GM10248 (cell line): ENCODE data around the gene PPEF1.
"Not testable (repeated sequence)": the region's sequence is repeated elsewhere in the genome, so short reads cannot be mapped to it uniquely, and the experiment has no call there.

ENCODE experiments used
- CTCF ChIA-PET: fragments of 300-600 bp; sonication (Branson Sonifier 250); formaldehyde crosslinking; extraction: SDS; loops from one replicate; lab custom pipeline; 2021; ENCODE audit warnings: antibody characterized with exemption; lab: Yijun Ruan, JAX
- POLR2A ChIA-PET: fragments of 350-650 bp; sonication (Branson Sonifier 250); formaldehyde crosslinking; extraction: SDS; loops from one replicate; lab custom pipeline; 2020; ENCODE audit warnings: antibody characterized with exemption; lab: Yijun Ruan, JAX
- DNase-seq: peaks from one replicate; pipeline ENCODE4 v3.0.0; 2012; ENCODE audit errors: extremely low spot score
- TF ChIP-seq, protein P1 (sequence below): IDR thresholded peaks from 2 replicates; pipeline ENCODE4 v1.5.1; 2012; ENCODE audit warnings: mild to moderate bottlenecking, low read depth; ENCODE audit errors: extremely low read depth, missing control alignments, control extremely low read depth

PPEF1 gene

DNA sequence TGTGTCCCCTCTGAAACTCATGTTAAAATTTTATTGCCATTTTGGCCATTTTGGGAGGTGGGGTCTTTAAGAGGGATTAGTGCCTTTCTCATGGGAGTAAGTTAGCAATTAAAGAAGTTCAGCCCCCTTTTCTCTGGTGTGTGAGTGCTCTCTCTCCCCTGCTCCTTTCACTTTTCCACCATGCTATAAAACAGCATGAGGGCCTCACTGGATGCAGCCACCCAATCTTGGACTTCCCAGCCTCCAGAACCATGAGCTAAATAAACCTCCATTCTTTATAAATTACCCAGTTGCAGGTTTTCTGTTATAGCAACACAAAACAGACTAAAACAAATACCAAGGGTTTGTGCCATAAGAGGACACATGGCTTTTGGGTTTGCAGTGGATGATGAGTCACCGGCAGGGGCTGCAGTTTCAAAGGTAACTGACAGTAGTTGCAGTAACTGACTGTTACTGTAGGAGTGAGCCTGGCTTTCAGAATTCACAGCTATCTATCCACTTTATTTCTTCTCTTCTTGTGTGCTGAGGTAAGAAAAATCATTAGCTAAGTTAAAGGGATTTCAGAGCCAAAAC, 121.5 kb downstream of the PPEF1 start:
- CTCF ChIA-PET = interaction anchor here (0.6 kb wide), 1 partner anchor 9 kb away, joined by 3 read pairs; no protein-coding TSS in a partner anchor
- TF ChIP-seq, protein P1, sequence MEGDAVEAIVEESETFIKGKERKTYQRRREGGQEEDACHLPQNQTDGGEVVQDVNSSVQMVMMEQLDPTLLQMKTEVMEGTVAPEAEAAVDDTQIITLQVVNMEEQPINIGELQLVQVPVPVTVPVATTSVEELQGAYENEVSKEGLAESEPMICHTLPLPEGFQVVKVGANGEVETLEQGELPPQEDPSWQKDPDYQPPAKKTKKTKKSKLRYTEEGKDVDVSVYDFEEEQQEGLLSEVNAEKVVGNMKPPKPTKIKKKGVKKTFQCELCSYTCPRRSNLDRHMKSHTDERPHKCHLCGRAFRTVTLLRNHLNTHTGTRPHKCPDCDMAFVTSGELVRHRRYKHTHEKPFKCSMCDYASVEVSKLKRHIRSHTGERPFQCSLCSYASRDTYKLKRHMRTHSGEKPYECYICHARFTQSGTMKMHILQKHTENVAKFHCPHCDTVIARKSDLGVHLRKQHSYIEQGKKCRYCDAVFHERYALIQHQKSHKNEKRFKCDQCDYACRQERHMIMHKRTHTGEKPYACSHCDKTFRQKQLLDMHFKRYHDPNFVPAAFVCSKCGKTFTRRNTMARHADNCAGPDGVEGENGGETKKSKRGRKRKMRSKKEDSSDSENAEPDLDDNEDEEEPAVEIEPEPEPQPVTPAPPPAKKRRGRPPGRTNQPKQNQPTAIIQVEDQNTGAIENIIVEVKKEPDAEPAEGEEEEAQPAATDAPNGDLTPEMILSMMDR = no peak
- no peak for DNase-seq
- POLR2A ChIA-PET = no interaction called here

DNA sequence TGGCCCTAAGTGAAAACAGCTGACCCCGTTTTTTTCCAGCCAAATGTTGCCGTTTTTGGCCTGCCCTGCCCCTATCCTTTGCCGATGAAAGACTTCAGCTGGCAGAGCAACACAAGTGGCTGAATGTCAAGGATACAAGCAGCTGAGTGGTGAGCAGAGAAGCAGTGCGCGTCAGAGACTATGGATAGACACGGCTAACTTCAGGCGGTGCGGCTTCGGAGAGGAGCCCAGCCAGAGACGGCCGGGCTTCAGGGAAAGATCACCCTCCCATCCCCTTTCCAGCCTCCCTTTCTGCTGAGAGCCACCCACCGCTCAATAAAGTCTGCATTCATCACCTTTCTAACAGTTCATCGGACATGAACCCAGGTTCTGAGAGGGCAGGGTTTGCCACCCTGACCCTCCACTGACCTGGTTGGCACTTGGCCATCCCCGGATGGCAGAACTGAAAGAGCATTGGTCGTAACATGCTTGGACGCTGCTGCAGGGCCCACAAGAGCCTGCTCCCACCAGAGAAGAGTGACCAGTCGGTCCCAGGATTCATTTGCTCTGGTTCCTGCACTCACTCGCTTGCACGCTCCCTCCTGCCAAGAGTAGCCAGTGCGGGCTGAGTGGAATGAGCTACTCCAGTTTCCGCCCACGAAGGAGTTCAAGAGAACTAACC, 125.8 kb downstream of the PPEF1 start:
- DNase-seq = no peak
- ChIA-PET CTCF (interaction anchor here (0.9 to 1.1 kb wide), 2 partner anchors 9 to 15 kb away, joined by 3 to 4 read pairs; no protein-coding TSS in a partner anchor), POLR2A (no interaction called here)
- TF ChIP-seq, protein P1 = no peak

DNA sequence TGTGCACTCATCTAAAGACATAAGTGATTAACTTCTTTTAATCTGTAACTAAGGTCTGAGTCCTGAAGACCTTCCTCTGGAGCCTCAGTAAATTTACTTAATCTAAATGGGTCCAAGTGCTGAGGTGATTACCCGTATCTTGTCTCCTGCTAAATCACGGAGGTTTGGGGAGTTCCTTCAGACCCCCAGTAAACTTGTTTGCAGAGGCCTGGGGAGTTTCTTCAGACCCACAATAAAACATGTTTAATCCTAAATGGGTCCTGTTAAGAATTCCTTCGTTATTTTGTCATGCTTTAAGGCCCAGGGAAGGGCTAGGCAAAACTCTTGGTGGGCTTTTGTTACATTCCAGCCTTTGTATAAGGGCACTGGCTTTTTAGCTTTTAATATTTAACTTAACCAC, 140.5 kb downstream of the PPEF1 start:
- POLR2A ChIA-PET = not testable (repeated sequence)

DNA sequence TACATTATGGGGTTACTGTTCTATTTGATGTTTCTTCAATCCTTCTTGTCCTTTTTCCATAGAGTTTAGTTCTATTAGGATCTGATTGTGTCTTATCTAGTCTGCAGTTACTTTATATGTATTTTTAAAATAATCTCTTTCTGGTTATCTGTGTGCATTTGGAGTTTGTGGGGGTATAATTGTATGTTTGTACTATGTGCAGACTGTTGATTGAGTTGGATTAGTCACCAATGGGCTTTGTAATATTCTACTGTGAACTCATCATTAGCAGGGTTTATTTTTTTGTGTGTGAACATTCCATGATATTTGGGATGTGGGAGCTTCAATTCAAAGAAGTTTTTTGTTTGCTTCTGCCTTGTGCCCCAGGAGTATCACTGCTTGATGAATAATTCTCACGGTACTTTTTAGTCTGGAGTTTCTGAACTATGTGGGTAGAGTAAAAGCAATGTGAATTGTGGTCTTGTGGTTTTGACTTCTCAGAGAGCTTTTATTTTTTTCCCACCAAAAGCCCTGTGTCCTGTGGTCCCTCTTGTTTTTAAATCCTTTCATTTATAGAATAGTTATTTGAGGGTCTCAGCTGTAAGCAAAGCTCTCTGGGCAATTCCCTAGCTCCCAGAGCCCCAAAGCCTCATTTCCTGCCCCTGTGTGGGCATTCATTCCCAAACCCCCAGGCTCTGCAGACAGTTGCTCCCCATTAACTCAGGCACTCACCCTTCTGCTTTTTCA, 148.6 kb downstream of the PPEF1 start:
- TF ChIP-seq, protein P1 = no peak
- POLR2A ChIA-PET = interaction anchor here (0.7 kb wide), 1 partner anchor 904 kb away, joined by 3 read pairs; no protein-coding TSS in a partner anchor
- CTCF ChIA-PET = interaction anchor here (2.0 kb wide), 1 partner anchor 30 kb away, joined by 9 read pairs; no protein-coding TSS in a partner anchor
- DNase-seq = peak; percentile 66

More for the DNA sequence above, 140.5 kb downstream of the PPEF1 start:
- not testable (repeated sequence) for DNase-seq
- CTCF ChIA-PET = interaction anchor here (1.0 to 1.1 kb wide), 2 partner anchors 15 to 151 kb away, joined by 3 read pairs; no protein-coding TSS in a partner anchor

DNA sequence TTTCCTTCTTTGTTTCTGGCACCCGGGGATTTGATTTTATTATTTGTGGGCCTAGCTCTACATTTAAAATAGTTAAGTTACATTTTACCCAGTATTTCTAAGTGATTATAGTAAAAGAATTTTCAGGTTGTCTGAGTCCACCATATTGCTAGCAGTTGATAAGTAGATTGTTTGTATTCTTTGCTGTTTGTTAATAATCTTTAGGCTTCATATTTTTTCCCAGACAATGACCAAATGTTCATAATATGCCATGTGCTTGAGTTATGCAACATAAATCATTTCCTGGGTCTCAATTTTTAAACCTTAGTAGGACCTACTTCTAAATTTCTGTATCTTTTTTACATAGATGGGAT, 149.2 kb downstream of the PPEF1 start:
- DNase-seq = no peak
- TF ChIP-seq, protein P1 = no peak
- ChIA-PET CTCF (interaction anchor here (2.0 kb wide), 1 partner anchor 30 kb away, joined by 9 read pairs; no protein-coding TSS in a partner anchor), POLR2A (interaction anchor here (0.7 kb wide), 1 partner anchor 903 kb away, joined by 3 read pairs; no protein-coding TSS in a partner anchor)

DNA sequence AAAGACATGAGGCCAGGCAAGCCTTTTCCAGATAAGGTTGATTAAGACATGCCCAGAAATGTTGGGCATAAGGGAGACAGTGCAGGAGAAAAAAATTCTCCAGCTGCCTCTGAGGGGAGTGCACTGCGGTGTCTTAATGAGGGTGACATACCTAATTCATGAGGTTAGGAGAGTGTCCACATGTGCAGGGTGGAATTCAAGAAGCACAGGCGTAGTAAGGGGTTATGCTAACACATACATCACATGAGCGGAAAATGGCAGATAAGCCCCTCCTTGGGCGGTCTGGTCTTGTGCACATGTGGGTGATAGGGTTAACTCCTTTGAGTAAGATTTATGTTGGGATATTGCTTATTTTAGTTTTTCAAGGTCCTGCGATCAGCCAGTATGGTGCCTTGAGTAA, 154.1 kb downstream of the PPEF1 start:
- TF ChIP-seq, protein P1 = no peak
- DNase-seq = no peak
- CTCF ChIA-PET = interaction anchor here (1.3 to 2.3 kb wide), 2 partner anchors 25 to 92 kb away, joined by 4 to 5 read pairs; no protein-coding TSS in a partner anchor
- POLR2A ChIA-PET = no interaction called here
